Measurements from ENCODE around the gene AMN. TPM values are rescaled to one million over a fixed set of nuclear protein-coding genes. Genes with fewer than 3 reads are reported as not detected.

Gene AMN
- total RNA-seq, 1 donor from 2014 or later: 11.8 TPM

- no peak for TF ChIP-seq POLR2AphosphoS5 (IDR thresholded peaks at IDR 0.05; ENCODE audit: insufficient read depth in 1 of 2, low read depth in 1 of 2)
- TF ChIP-seq POLR2A (IDR thresholded peaks at IDR 0.05): no peak
- TF ChIP-seq CTCF (IDR thresholded peaks at IDR 0.05): no peak
- Histone ChIP-seq H3K36me3 (peaks cover 0 to 31% of the 10 kb centered on the region in 2 donors), H3K27ac (no peak overlapping the region)
Measured at GRCh38 chr14:102901633-102902032, 20.8 kb upstream of the AMN start.

GRCh38 chr14:102902086-102902485 lies 20.4 kb upstream of the AMN start:
- intact Hi-C loops (cut with DNase I): no loop called here

More at GRCh38 chr14:102901633-102902032, 20.8 kb upstream of the AMN start:
- intact Hi-C loops (cut with DNase I): no loop called here
- Histone ChIP-seq H3K4me3 (no peak overlapping the region), H3K27me3 (no peaks in the 10 kb centered on the region), H3K9me3 (no peaks in the 10 kb centered on the region), H3K4me1 (no peaks in the 10 kb centered on the region)
- no peak for DNase-seq (ENCODE audit: extremely low spot score in 2 of 2)

GRCh38 chr14:102902523-102903247 lies 19.8 kb upstream of the AMN start:
- no peak overlapping the region for H3K27ac ChIP-seq
- no peaks in the 10 kb centered on the region for H3K9me3 ChIP-seq
- H3K4me3 ChIP-seq: no peak overlapping the region
- TF ChIP-seq POLR2A (IDR thresholded peaks at IDR 0.05) (no peak), CTCF (IDR thresholded peaks at IDR 0.05) (no peak), POLR2AphosphoS5 (IDR thresholded peaks at IDR 0.05; ENCODE audit: insufficient read depth in 1 of 2, low read depth in 1 of 2) (no peak)
- no peak for DNase-seq (ENCODE audit: extremely low spot score in 2 of 2)
- H3K4me1 ChIP-seq: no peaks in the 10 kb centered on the region
- peaks cover 0 to 40% of the 10 kb centered on the region in 2 donors for H3K36me3 ChIP-seq
- intact Hi-C loops (cut with DNase I): no loop called here
- H3K27me3 ChIP-seq: no peaks in the 10 kb centered on the region

More at GRCh38 chr14:102902086-102902485, 20.4 kb upstream of the AMN start:
- Histone ChIP-seq H3K4me1 (no peaks in the 10 kb centered on the region), H3K36me3 (peaks cover 0 to 36% of the 10 kb centered on the region in 2 donors), H3K27ac (no peak overlapping the region), H3K4me3 (no peak overlapping the region), H3K9me3 (no peaks in the 10 kb centered on the region), H3K27me3 (no peaks in the 10 kb centered on the region)
- no peak for TF ChIP-seq POLR2A (IDR thresholded peaks at IDR 0.05)
- no peak for TF ChIP-seq POLR2AphosphoS5 (IDR thresholded peaks at IDR 0.05; ENCODE audit: insufficient read depth in 1 of 2, low read depth in 1 of 2)
- TF ChIP-seq CTCF (IDR thresholded peaks at IDR 0.05): no peak
- DNase-seq (ENCODE audit: extremely low spot score in 2 of 2): no peak

- Histone ChIP-seq H3K9me3 (no peaks in the 10 kb centered on the region), H3K36me3 (peaks cover 0 to 40% of the 10 kb centered on the region in 2 donors)
- intact Hi-C loops (cut with DNase I): no loop called here
Measured at GRCh38 chr14:102903248-102903888, 19.1 kb upstream of the AMN start.

More at GRCh38 chr14:102903248-102903888, 19.1 kb upstream of the AMN start:
- Histone ChIP-seq H3K4me3 (no peak overlapping the region), H3K4me1 (no peaks in the 10 kb centered on the region), H3K27me3 (no peaks in the 10 kb centered on the region), H3K27ac (no peak overlapping the region)
- TF ChIP-seq POLR2A (IDR thresholded peaks at IDR 0.05) (no peak), CTCF (IDR thresholded peaks at IDR 0.05) (no peak), POLR2AphosphoS5 (IDR thresholded peaks at IDR 0.05; ENCODE audit: insufficient read depth in 1 of 2, low read depth in 1 of 2) (no peak)
- DNase-seq (ENCODE audit: extremely low spot score in 2 of 2): no peak
